MM.1S (cell line): ENCODE data around the gene LSR.
"Not testable (repeated sequence)": the region's sequence is repeated elsewhere in the genome, so short reads cannot be mapped to it uniquely, and the experiment has no call there.

ENCODE experiments used
- DNase-seq: peaks from one replicate; pipeline ENCODE4 v3.0.0-alpha.2; 2015
- H2AFZ ChIP-seq: fragments of 300-600 bp; sonication (generic); 2 replicates; pipeline ENCODE4 v1.6.0; 2016; ENCODE audit warnings: antibody characterized with exemption, low read length
- H3F3A ChIP-seq: fragments of 300-600 bp; sonication (generic); 2 replicates; pipeline ENCODE4 v1.6.1; 2016; ENCODE audit warnings: mild to moderate bottlenecking, antibody characterized with exemption, low read length, moderate library complexity, mixed read lengths; ENCODE audit not compliant: insufficient read depth
- H3K27ac ChIP-seq: fragments of 300-600 bp; sonication (generic); 2 replicates; pipeline ENCODE4 v1.5.1; 2016; ENCODE audit warnings: mild to moderate bottlenecking, low read length
- H3K27me3 ChIP-seq: fragments of 300-600 bp; sonication (generic); replicated peaks from 2 replicates; pipeline ENCODE4 v1.6.0; 2016; ENCODE audit warnings: low read length; ENCODE audit not compliant: insufficient read depth
- H3K36me3 ChIP-seq: fragments of 300-600 bp; sonication (generic); replicated peaks from 2 replicates; pipeline ENCODE4 v1.6.1; 2016; ENCODE audit warnings: mild to moderate bottlenecking, low read length, mixed read lengths; ENCODE audit not compliant: insufficient read depth
- H3K4me1 ChIP-seq: fragments of 300-600 bp; sonication (generic); 2 replicates; pipeline ENCODE4 v1.6.1; 2016; ENCODE audit warnings: low read length, mixed read lengths
- H3K4me2 ChIP-seq: fragments of 300-600 bp; sonication (generic); 2 replicates; pipeline ENCODE4 v1.6.0; 2016; ENCODE audit warnings: low read depth, low read length
- H3K4me3 ChIP-seq: fragments of 300-600 bp; sonication (generic); 2 replicates; pipeline ENCODE4 v1.5.1; 2016; ENCODE audit warnings: low read length, mixed read lengths
- H3K79me2 ChIP-seq: fragments of 300-600 bp; sonication (generic); 2 replicates; pipeline ENCODE4 v1.6.1; 2016; ENCODE audit warnings: mixed run types, low read length, mixed read lengths
- H3K9ac ChIP-seq: fragments of 300-600 bp; sonication (generic); 2 replicates; pipeline ENCODE4 v1.6.1; 2016; ENCODE audit warnings: low read length, mixed read lengths
- H3K9me2 ChIP-seq: fragments of 300-600 bp; sonication (generic); replicated peaks from 2 replicates; pipeline ENCODE4 v1.6.1; 2016; ENCODE audit warnings: mild to moderate bottlenecking, low read length, mixed read lengths; ENCODE audit not compliant: insufficient read depth
- H3K9me3 ChIP-seq: fragments of 300-600 bp; sonication (generic); replicated peaks from 2 replicates; pipeline ENCODE4 v1.6.1; 2016; ENCODE audit warnings: mild to moderate bottlenecking, low read length, mixed read lengths; ENCODE audit not compliant: insufficient read depth
- H4K20me1 ChIP-seq: fragments of 300-600 bp; sonication (generic); 2 replicates; pipeline ENCODE4 v1.6.1; 2016; ENCODE audit warnings: mild to moderate bottlenecking, low read length, moderate library complexity, mixed read lengths; ENCODE audit not compliant: insufficient read depth
- CTCF ChIP-seq: fragments of 300-600 bp; sonication (generic); IDR thresholded peaks from 2 replicates; pipeline ENCODE4 v1.5.1; 2016; ENCODE audit warnings: antibody characterized with exemption, low read length, mixed read lengths
- EZH2 ChIP-seq: fragments of 300-600 bp; sonication (generic); optimal IDR thresholded peaks from 2 replicates; pipeline ENCODE3; 2017; ENCODE audit warnings: low read depth, mild to moderate bottlenecking, antibody characterized with exemption, low read length, mixed read lengths
- EZH2phosphoT487 ChIP-seq: fragments of 300-600 bp; sonication (generic); IDR thresholded peaks from 2 replicates; pipeline ENCODE4 v1.6.1; 2018; ENCODE audit warnings: antibody characterized with exemption, low read length

LSR gene

GRCh38 chr19:35220315-35220921, 28.4 kb upstream of the LSR start:
- no peaks in the 10 kb centered on the region for H3K36me3 ChIP-seq
- no peak overlapping the region for H3K4me2 ChIP-seq
- no peaks in the 10 kb centered on the region for H3K79me2 ChIP-seq
- no peaks in the 10 kb centered on the region for H3K9me3 ChIP-seq
- no peaks in the 10 kb centered on the region for H3K27me3 ChIP-seq
- no peak overlapping the region for H3K4me3 ChIP-seq
- no peaks in the 10 kb centered on the region for H3K9me2 ChIP-seq
- peaks cover 10% of the 10 kb centered on the region for H3K4me1 ChIP-seq
- no peak overlapping the region for H3K27ac ChIP-seq
- peaks cover 9% of the 10 kb centered on the region; the same call in 1 of the 2 replicates for H3F3A ChIP-seq
- no peak overlapping the region for H3K9ac ChIP-seq
- DNase-seq: no peak
- no peaks in the 10 kb centered on the region for H4K20me1 ChIP-seq
- TF ChIP-seq CTCF (no peak), EZH2 (no peak), EZH2phosphoT487 (no peak)
- no peak overlapping the region for H2AFZ ChIP-seq

GRCh38 chr19:35220973-35221590, 27.7 kb upstream of the LSR start:
- not testable (repeated sequence) for H3K4me3 ChIP-seq, H3K4me1 ChIP-seq, H3K36me3 ChIP-seq, DNase-seq, H3K79me2 ChIP-seq, H2AFZ ChIP-seq, H3K9me2 ChIP-seq, H3K4me2 ChIP-seq, H4K20me1 ChIP-seq, H3K27ac ChIP-seq, H3K9ac ChIP-seq, H3F3A ChIP-seq, H3K9me3 ChIP-seq, H3K27me3 ChIP-seq

GRCh38 chr19:35222373-35223015, 26.3 kb upstream of the LSR start:
- no peaks in the 10 kb centered on the region for H3K4me1 ChIP-seq
- H3K9me3 ChIP-seq: no peaks in the 10 kb centered on the region
- no peaks in the 10 kb centered on the region for H3K79me2 ChIP-seq
- no peaks in the 10 kb centered on the region for H4K20me1 ChIP-seq
- H3K9me2 ChIP-seq: no peaks in the 10 kb centered on the region
- no peaks in the 10 kb centered on the region for H3F3A ChIP-seq
- no peak overlapping the region for H3K4me2 ChIP-seq
- H3K4me3 ChIP-seq: no peak overlapping the region
- no peak for TF ChIP-seq EZH2
- no peak for TF ChIP-seq EZH2phosphoT487
- TF ChIP-seq CTCF: no peak
- no peaks in the 10 kb centered on the region for H3K36me3 ChIP-seq
- no peaks in the 10 kb centered on the region for H3K27me3 ChIP-seq
- H3K27ac ChIP-seq: no peak overlapping the region
- no peak overlapping the region for H2AFZ ChIP-seq
- no peak for DNase-seq
- H3K9ac ChIP-seq: no peak overlapping the region
